Measurements from ENCODE around the gene SLIT3.

Gene SLIT3

GRCh38 chr5:168952196-168952595, 348.7 kb downstream of the SLIT3 start:
- WGBS: 91% methylated on average over 6 of the region's 6 CpGs
- Histone ChIP-seq H3K27ac (ENCODE audit: low read depth, low read length) (no peak overlapping the region), H3K9me3 (ENCODE audit: insufficient read depth, low read depth, low read length) (no peaks in the 10 kb centered on the region), H3K36me3 (ENCODE audit: insufficient read depth, low read length) (no peaks in the 10 kb centered on the region), H3K4me1 (ENCODE audit: insufficient read depth, low read length) (no peaks in the 10 kb centered on the region), H3K4me3 (ENCODE audit: low read length) (no peak overlapping the region), H3K27me3 (ENCODE audit: insufficient read depth, low read length) (peaks cover 2% of the 10 kb centered on the region; the same call in 1 of the 2 replicates), H3K9ac (ENCODE audit: low read depth, low read length) (no peak overlapping the region)

- Histone ChIP-seq H3K36me3 (ENCODE audit: insufficient read depth, low read length) (no peaks in the 10 kb centered on the region), H3K27me3 (ENCODE audit: insufficient read depth, low read length) (peaks cover 2% of the 10 kb centered on the region; the same call in 1 of the 2 replicates), H3K4me3 (ENCODE audit: low read length) (no peak overlapping the region), H3K4me1 (ENCODE audit: insufficient read depth, low read length) (no peaks in the 10 kb centered on the region), H3K9ac (ENCODE audit: low read depth, low read length) (no peak overlapping the region), H3K27ac (ENCODE audit: low read depth, low read length) (no peak overlapping the region), H3K9me3 (ENCODE audit: insufficient read depth, low read depth, low read length) (no peaks in the 10 kb centered on the region)
- WGBS: 94% methylated on average over 5 of the region's 5 CpGs
These were observed 349.2 kb downstream of the SLIT3 start for GRCh38 chr5:168951769-168952168.

GRCh38 chr5:168951356-168951755, 349.6 kb downstream of the SLIT3 start:
- H3K36me3 ChIP-seq (ENCODE audit: insufficient read depth, low read length): no peaks in the 10 kb centered on the region
- no peaks in the 10 kb centered on the region for H3K4me1 ChIP-seq (ENCODE audit: insufficient read depth, low read length)
- H3K27me3 ChIP-seq (ENCODE audit: insufficient read depth, low read length): peaks cover 2% of the 10 kb centered on the region; the same call in 1 of the 2 replicates
- no peak overlapping the region for H3K27ac ChIP-seq (ENCODE audit: low read depth, low read length)
- WGBS: 88% methylated on average over 1 of the region's 1 CpG
- H3K9me3 ChIP-seq (ENCODE audit: insufficient read depth, low read depth, low read length): no peaks in the 10 kb centered on the region
- H3K4me3 ChIP-seq (ENCODE audit: low read length): no peak overlapping the region
- no peak overlapping the region for H3K9ac ChIP-seq (ENCODE audit: low read depth, low read length)

- Histone ChIP-seq H3K9ac (ENCODE audit: low read depth, low read length) (no peak overlapping the region), H3K4me1 (ENCODE audit: insufficient read depth, low read length) (no peaks in the 10 kb centered on the region), H3K27me3 (ENCODE audit: insufficient read depth, low read length) (peaks cover 2% of the 10 kb centered on the region; the same call in 1 of the 2 replicates), H3K9me3 (ENCODE audit: insufficient read depth, low read depth, low read length) (no peaks in the 10 kb centered on the region), H3K27ac (ENCODE audit: low read depth, low read length) (no peak overlapping the region), H3K4me3 (ENCODE audit: low read length) (no peak overlapping the region), H3K36me3 (ENCODE audit: insufficient read depth, low read length) (no peaks in the 10 kb centered on the region)
- WGBS: 98% methylated on average over 6 of the region's 7 CpGs
These were observed 350.5 kb downstream of the SLIT3 start for GRCh38 chr5:168950241-168950951.

GRCh38 chr5:168948746-168949145, 352.2 kb downstream of the SLIT3 start:
- H3K9ac ChIP-seq (ENCODE audit: low read depth, low read length): no peak overlapping the region
- H3K4me3 ChIP-seq (ENCODE audit: low read length): no peak overlapping the region
- H3K36me3 ChIP-seq (ENCODE audit: insufficient read depth, low read length): no peaks in the 10 kb centered on the region
- WGBS: 91% methylated on average over 3 of the region's 3 CpGs
- H3K27ac ChIP-seq (ENCODE audit: low read depth, low read length): no peak overlapping the region
- H3K27me3 ChIP-seq (ENCODE audit: insufficient read depth, low read length): peaks cover 2% of the 10 kb centered on the region; the same call in 1 of the 2 replicates
- no peaks in the 10 kb centered on the region for H3K9me3 ChIP-seq (ENCODE audit: insufficient read depth, low read depth, low read length)
- H3K4me1 ChIP-seq (ENCODE audit: insufficient read depth, low read length): no peaks in the 10 kb centered on the region

- no peaks in the 10 kb centered on the region for H3K36me3 ChIP-seq (ENCODE audit: insufficient read depth, low read length)
- H3K9ac ChIP-seq (ENCODE audit: low read depth, low read length): no peak overlapping the region
- H3K4me1 ChIP-seq (ENCODE audit: insufficient read depth, low read length): no peaks in the 10 kb centered on the region
- WGBS: 53% methylated on average over 5 of the region's 5 CpGs
- H3K4me3 ChIP-seq (ENCODE audit: low read length): no peak overlapping the region
- H3K27me3 ChIP-seq (ENCODE audit: insufficient read depth, low read length): no peaks in the 10 kb centered on the region
- no peaks in the 10 kb centered on the region for H3K9me3 ChIP-seq (ENCODE audit: insufficient read depth, low read depth, low read length)
- H3K27ac ChIP-seq (ENCODE audit: low read depth, low read length): no peak overlapping the region
These were observed 353.6 kb downstream of the SLIT3 start for GRCh38 chr5:168947212-168947868.

- no peaks in the 10 kb centered on the region for H3K4me1 ChIP-seq (ENCODE audit: insufficient read depth, low read length)
- no peak overlapping the region for H3K4me3 ChIP-seq (ENCODE audit: low read length)
- 85% methylated on average over 6 of the region's 6 CpGs for WGBS
- no peaks in the 10 kb centered on the region for H3K36me3 ChIP-seq (ENCODE audit: insufficient read depth, low read length)
- H3K27ac ChIP-seq (ENCODE audit: low read depth, low read length): no peak overlapping the region
- no peaks in the 10 kb centered on the region for H3K9me3 ChIP-seq (ENCODE audit: insufficient read depth, low read depth, low read length)
- no peaks in the 10 kb centered on the region for H3K27me3 ChIP-seq (ENCODE audit: insufficient read depth, low read length)
- no peak overlapping the region for H3K9ac ChIP-seq (ENCODE audit: low read depth, low read length)
These were observed 354.6 kb downstream of the SLIT3 start for GRCh38 chr5:168946363-168946762.

- WGBS: 70% methylated on average over 4 of the region's 5 CpGs
- no peaks in the 10 kb centered on the region for H3K27me3 ChIP-seq (ENCODE audit: insufficient read depth, low read length)
- H3K4me3 ChIP-seq (ENCODE audit: low read length): no peak overlapping the region
- no peaks in the 10 kb centered on the region for H3K36me3 ChIP-seq (ENCODE audit: insufficient read depth, low read length)
- no peaks in the 10 kb centered on the region for H3K4me1 ChIP-seq (ENCODE audit: insufficient read depth, low read length)
- H3K27ac ChIP-seq (ENCODE audit: low read depth, low read length): no peak overlapping the region
- no peaks in the 10 kb centered on the region for H3K9me3 ChIP-seq (ENCODE audit: insufficient read depth, low read depth, low read length)
- H3K9ac ChIP-seq (ENCODE audit: low read depth, low read length): no peak overlapping the region
These were observed 356.9 kb downstream of the SLIT3 start for GRCh38 chr5:168944004-168944403.

- Histone ChIP-seq H3K36me3 (ENCODE audit: insufficient read depth, low read length) (no peaks in the 10 kb centered on the region), H3K27ac (ENCODE audit: low read depth, low read length) (no peak overlapping the region), H3K9me3 (ENCODE audit: insufficient read depth, low read depth, low read length) (no peaks in the 10 kb centered on the region), H3K27me3 (ENCODE audit: insufficient read depth, low read length) (no peaks in the 10 kb centered on the region), H3K4me1 (ENCODE audit: insufficient read depth, low read length) (no peaks in the 10 kb centered on the region), H3K4me3 (ENCODE audit: low read length) (no peak overlapping the region), H3K9ac (ENCODE audit: low read depth, low read length) (no peak overlapping the region)
- 92% methylated on average over 2 of the region's 2 CpGs for WGBS
These were observed 357.7 kb downstream of the SLIT3 start for GRCh38 chr5:168943091-168943884.

GRCh38 chr5:168941901-168942300, 359.0 kb downstream of the SLIT3 start:
- Histone ChIP-seq H3K36me3 (ENCODE audit: insufficient read depth, low read length) (no peaks in the 10 kb centered on the region), H3K27me3 (ENCODE audit: insufficient read depth, low read length) (no peaks in the 10 kb centered on the region), H3K27ac (ENCODE audit: low read depth, low read length) (no peak overlapping the region), H3K4me3 (ENCODE audit: low read length) (no peak overlapping the region), H3K9me3 (ENCODE audit: insufficient read depth, low read depth, low read length) (no peaks in the 10 kb centered on the region), H3K4me1 (ENCODE audit: insufficient read depth, low read length) (no peaks in the 10 kb centered on the region), H3K9ac (ENCODE audit: low read depth, low read length) (no peak overlapping the region)
- 63% methylated on average over 2 of the region's 2 CpGs for WGBS

GRCh38 chr5:168940712-168941111, 360.2 kb downstream of the SLIT3 start:
- Histone ChIP-seq H3K27me3 (ENCODE audit: insufficient read depth, low read length) (no peaks in the 10 kb centered on the region), H3K9me3 (ENCODE audit: insufficient read depth, low read depth, low read length) (no peaks in the 10 kb centered on the region), H3K27ac (ENCODE audit: low read depth, low read length) (no peak overlapping the region), H3K4me3 (ENCODE audit: low read length) (no peak overlapping the region), H3K9ac (ENCODE audit: low read depth, low read length) (no peak overlapping the region), H3K36me3 (ENCODE audit: insufficient read depth, low read length) (no peaks in the 10 kb centered on the region), H3K4me1 (ENCODE audit: insufficient read depth, low read length) (no peaks in the 10 kb centered on the region)
- 88% methylated on average over 4 of the region's 4 CpGs for WGBS
